Measurements from ENCODE around the gene BACE1-AS. TPM values are rescaled to one million over a fixed set of nuclear protein-coding genes. Genes with fewer than 3 reads are reported as not detected.
"Not testable (repeated sequence)": the region's sequence is repeated elsewhere in the genome, so short reads cannot be mapped to it uniquely, and the experiment has no call there.

The BACE1-AS gene
- total RNA-seq, 1 donor from 2014 or later = 19.0 TPM

- Mint-ChIP-seq H3K27me3 (no peaks in the 10 kb centered on the region), H3K4me1 (ENCODE audit: low read depth) (peaks cover 22% of the 10 kb centered on the region), H3K9me3 (ENCODE audit: low read depth) (no peaks in the 10 kb centered on the region), H3K4me3 (ENCODE audit: low read depth) (no peak overlapping the region), H3K27ac (peak overlapping the region; percentile 19), H3K36me3 (ENCODE audit: insufficient read depth) (no peaks in the 10 kb centered on the region)
- TF ChIP-seq CTCF (IDR thresholded peaks at IDR 0.05; ENCODE audit: unreplicated experiment) = no peak
- DNase-seq (ENCODE audit: low spot score, unreplicated experiment) = no peak
Measured at GRCh38 chr11:117318738-117319137, 27.6 kb downstream of the BACE1-AS start.

- Mint-ChIP-seq H3K4me3 (ENCODE audit: low read depth) (no peak overlapping the region), H3K27me3 (no peaks in the 10 kb centered on the region), H3K27ac (peak overlapping the region; percentile 19), H3K4me1 (ENCODE audit: low read depth) (peaks cover 17% of the 10 kb centered on the region), H3K9me3 (ENCODE audit: low read depth) (no peaks in the 10 kb centered on the region), H3K36me3 (ENCODE audit: insufficient read depth) (no peaks in the 10 kb centered on the region)
- TF ChIP-seq CTCF (IDR thresholded peaks at IDR 0.05; ENCODE audit: unreplicated experiment) = no peak
- no peak for DNase-seq (ENCODE audit: low spot score, unreplicated experiment)
Measured at GRCh38 chr11:117319214-117319840, 28.2 kb downstream of the BACE1-AS start.

- not testable (repeated sequence) for H3K9me3 Mint-ChIP-seq (ENCODE audit: low read depth); H3K36me3 Mint-ChIP-seq (ENCODE audit: insufficient read depth); H3K27ac Mint-ChIP-seq; H3K4me3 Mint-ChIP-seq (ENCODE audit: low read depth); DNase-seq (ENCODE audit: low spot score, unreplicated experiment); H3K4me1 Mint-ChIP-seq (ENCODE audit: low read depth); H3K27me3 Mint-ChIP-seq
Measured at GRCh38 chr11:117327255-117327566, 36.1 kb downstream of the BACE1-AS start.

GRCh38 chr11:117327567-117328374 lies 36.6 kb downstream of the BACE1-AS start, which contains the start of gene CEP164:
CEP164 (plus strand) TSS chr11:117327854; CDS start chr11:117338587, 10,733 bp downstream.
- Mint-ChIP-seq H3K4me1 (ENCODE audit: low read depth) (no peaks in the 10 kb centered on the region), H3K27me3 (no peaks in the 10 kb centered on the region), H3K9me3 (ENCODE audit: low read depth) (no peaks in the 10 kb centered on the region), H3K4me3 (ENCODE audit: low read depth) (no peak within 1 kb of the TSS), H3K36me3 (ENCODE audit: insufficient read depth) (no peaks in the 10 kb centered on the region), H3K27ac (no peak within 1 kb of the TSS)
- DNase-seq (ENCODE audit: low spot score, unreplicated experiment) = peak; percentile 78
- TF ChIP-seq CTCF (IDR thresholded peaks at IDR 0.05; ENCODE audit: unreplicated experiment) = no peak

GRCh38 chr11:117328375-117329010 lies 37.3 kb downstream of the BACE1-AS start:
- Mint-ChIP-seq H3K4me1 (ENCODE audit: low read depth) (no peaks in the 10 kb centered on the region), H3K27me3 (no peaks in the 10 kb centered on the region), H3K9me3 (ENCODE audit: low read depth) (no peaks in the 10 kb centered on the region), H3K36me3 (ENCODE audit: insufficient read depth) (no peaks in the 10 kb centered on the region), H3K4me3 (ENCODE audit: low read depth) (no peak overlapping the region), H3K27ac (no peak overlapping the region)
- DNase-seq (ENCODE audit: low spot score, unreplicated experiment) = no peak
- TF ChIP-seq CTCF (IDR thresholded peaks at IDR 0.05; ENCODE audit: unreplicated experiment) = no peak

Measured in progenitor cell of endocrine pancreas (in vitro differentiated cells).